ENCODE measurements around the gene SNED1. TPM values are rescaled to one million over a fixed set of nuclear protein-coding genes. Genes with fewer than 3 reads are reported as not detected.

SNED1 gene
- total RNA-seq, 2 donors from 2014 or later: 0.66 to 4.5 TPM

DNA sequence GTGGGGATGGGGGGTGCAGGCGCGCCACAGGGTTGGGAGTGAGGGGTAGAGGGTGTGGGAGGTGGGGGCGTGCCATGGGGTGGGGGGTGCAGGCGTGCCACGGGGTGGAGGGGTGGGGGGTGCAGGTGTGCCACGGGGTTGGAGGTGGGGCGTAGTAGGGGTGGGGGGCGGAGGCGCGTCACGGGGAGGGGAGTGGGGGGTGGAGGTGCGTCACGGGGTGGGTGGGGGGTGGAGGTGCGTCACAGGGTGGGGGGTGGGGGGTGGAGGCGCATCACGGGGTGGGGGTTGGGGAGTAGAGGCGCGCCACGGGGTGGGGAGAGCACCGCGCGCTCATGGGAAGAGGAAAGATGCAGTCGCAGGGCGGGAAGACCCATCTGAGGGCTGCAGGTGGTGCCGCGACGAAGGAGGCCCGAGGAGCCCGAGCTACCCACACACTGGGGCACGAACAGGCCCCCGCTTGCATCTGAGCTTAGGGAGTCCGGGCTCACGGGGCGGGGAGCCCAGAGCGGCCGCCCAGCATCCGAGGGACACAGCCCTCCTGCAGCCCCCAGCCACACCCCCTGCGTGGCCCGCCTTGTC, 37.5 kb downstream of the SNED1 start:
- Mint-ChIP-seq H3K27ac (no peak overlapping the region), H3K36me3 (ENCODE audit: low read depth) (no peaks in the 10 kb centered on the region), H3K4me1 (no peaks in the 10 kb centered on the region), H3K4me3 (peak overlapping the region; percentile 17), H3K9me3 (no peaks in the 10 kb centered on the region), H3K27me3 (ENCODE audit: insufficient read depth) (peaks cover 41% of the 10 kb centered on the region)
- Histone ChIP-seq H3K27ac (ENCODE audit: low read depth, low read length) (no peak overlapping the region), H3K9ac (ENCODE audit: extremely low read depth, low read length, poor library complexity, severe bottlenecking) (no peak overlapping the region), H3K9me3 (ENCODE audit: control insufficient read depth, low read length) (no peaks in the 10 kb centered on the region), H3K4me3 (ENCODE audit: low read length) (peak overlapping the region; percentile 35), H3K27me3 (ENCODE audit: control insufficient read depth, insufficient read depth, low read length, poor library complexity, severe bottlenecking) (peaks cover 38% of the 10 kb centered on the region), H3K4me1 (ENCODE audit: control insufficient read depth, insufficient read depth, low read length) (peaks cover 6% of the 10 kb centered on the region), H3K36me3 (ENCODE audit: control insufficient read depth, insufficient read depth, low read length) (no peaks in the 10 kb centered on the region)
- DNase-seq: no peak
- WGBS, 2 experiments (ENCODE audit: insufficient coverage in 1 of 2, insufficient read length in 1 of 2): 19% methylated on average over 23 of the region's 39 CpGs; no CpG with 5 or more reads in 1 of the 2 experiments
- TF ChIP-seq, protein P1, sequence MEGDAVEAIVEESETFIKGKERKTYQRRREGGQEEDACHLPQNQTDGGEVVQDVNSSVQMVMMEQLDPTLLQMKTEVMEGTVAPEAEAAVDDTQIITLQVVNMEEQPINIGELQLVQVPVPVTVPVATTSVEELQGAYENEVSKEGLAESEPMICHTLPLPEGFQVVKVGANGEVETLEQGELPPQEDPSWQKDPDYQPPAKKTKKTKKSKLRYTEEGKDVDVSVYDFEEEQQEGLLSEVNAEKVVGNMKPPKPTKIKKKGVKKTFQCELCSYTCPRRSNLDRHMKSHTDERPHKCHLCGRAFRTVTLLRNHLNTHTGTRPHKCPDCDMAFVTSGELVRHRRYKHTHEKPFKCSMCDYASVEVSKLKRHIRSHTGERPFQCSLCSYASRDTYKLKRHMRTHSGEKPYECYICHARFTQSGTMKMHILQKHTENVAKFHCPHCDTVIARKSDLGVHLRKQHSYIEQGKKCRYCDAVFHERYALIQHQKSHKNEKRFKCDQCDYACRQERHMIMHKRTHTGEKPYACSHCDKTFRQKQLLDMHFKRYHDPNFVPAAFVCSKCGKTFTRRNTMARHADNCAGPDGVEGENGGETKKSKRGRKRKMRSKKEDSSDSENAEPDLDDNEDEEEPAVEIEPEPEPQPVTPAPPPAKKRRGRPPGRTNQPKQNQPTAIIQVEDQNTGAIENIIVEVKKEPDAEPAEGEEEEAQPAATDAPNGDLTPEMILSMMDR (conservative IDR thresholded peaks at IDR 0.05): no peak

DNA sequence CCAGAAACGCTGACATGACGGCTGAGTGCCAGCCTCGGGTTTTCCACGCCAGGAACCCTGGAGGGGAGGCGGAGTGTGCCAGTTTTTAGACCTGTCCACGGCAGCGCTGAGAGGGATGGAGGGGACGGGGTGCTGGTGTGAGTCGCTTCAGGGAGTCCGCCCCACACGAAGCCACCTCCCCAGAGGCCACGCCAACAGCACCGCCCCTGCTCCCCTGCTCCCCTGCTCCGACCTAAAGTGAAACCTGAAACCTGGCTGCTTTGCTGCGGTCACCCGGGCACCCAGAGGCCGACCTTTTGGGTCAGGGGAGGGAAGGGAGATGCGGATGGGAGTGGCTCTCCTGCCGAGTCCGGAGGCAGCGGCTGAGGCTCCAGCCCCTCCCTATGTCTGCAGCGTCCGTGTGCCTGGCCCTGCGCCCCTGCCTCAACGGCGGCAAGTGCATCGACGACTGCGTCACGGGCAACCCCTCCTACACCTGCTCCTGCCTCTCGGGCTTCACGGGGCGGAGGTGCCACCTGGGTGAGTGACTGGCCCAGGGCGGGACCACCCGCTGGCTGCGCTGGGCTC, 38.1 kb downstream of the SNED1 start:
- peak; percentile 87 for DNase-seq
- no peaks in the 10 kb centered on the region for H3K4me1 Mint-ChIP-seq
- H3K4me3 Mint-ChIP-seq: peak overlapping the region; percentile 17

GRCh38 chr2:241036964-241037421, 38.6 kb downstream of the SNED1 start:
- H3K4me1 Mint-ChIP-seq: no peaks in the 10 kb centered on the region
- Histone ChIP-seq H3K9ac (ENCODE audit: extremely low read depth, low read length, poor library complexity, severe bottlenecking) (no peak overlapping the region), H3K9me3 (ENCODE audit: control insufficient read depth, low read length) (no peaks in the 10 kb centered on the region), H3K36me3 (ENCODE audit: control insufficient read depth, insufficient read depth, low read length) (no peaks in the 10 kb centered on the region), H3K27me3 (ENCODE audit: control insufficient read depth, insufficient read depth, low read length, poor library complexity, severe bottlenecking) (peaks cover 41% of the 10 kb centered on the region), H3K27ac (ENCODE audit: low read depth, low read length) (no peak overlapping the region), H3K4me1 (ENCODE audit: control insufficient read depth, insufficient read depth, low read length) (peaks cover 6% of the 10 kb centered on the region), H3K4me3 (ENCODE audit: low read length) (no peak overlapping the region)
- no peaks in the 10 kb centered on the region for H3K9me3 Mint-ChIP-seq
- DNase-seq: no peak
- 78 to 91% methylated on average over 12 to 18 of the region's 18 CpGs for WGBS, 2 experiments (ENCODE audit: insufficient coverage in 1 of 2, insufficient read length in 1 of 2)
- H3K4me3 Mint-ChIP-seq: no peak overlapping the region
- H3K36me3 Mint-ChIP-seq (ENCODE audit: low read depth): no peaks in the 10 kb centered on the region
- no peak overlapping the region for H3K27ac Mint-ChIP-seq
- peaks cover 44% of the 10 kb centered on the region for H3K27me3 Mint-ChIP-seq (ENCODE audit: insufficient read depth)
- TF ChIP-seq, protein P1 (conservative IDR thresholded peaks at IDR 0.05): no peak

More for the DNA sequence above, 38.1 kb downstream of the SNED1 start:
- Histone ChIP-seq H3K9me3 (ENCODE audit: control insufficient read depth, low read length) (no peaks in the 10 kb centered on the region), H3K27me3 (ENCODE audit: control insufficient read depth, insufficient read depth, low read length, poor library complexity, severe bottlenecking) (peaks cover 38% of the 10 kb centered on the region), H3K27ac (ENCODE audit: low read depth, low read length) (no peak overlapping the region), H3K9ac (ENCODE audit: extremely low read depth, low read length, poor library complexity, severe bottlenecking) (no peak overlapping the region), H3K36me3 (ENCODE audit: control insufficient read depth, insufficient read depth, low read length) (no peaks in the 10 kb centered on the region), H3K4me3 (ENCODE audit: low read length) (peak overlapping the region; percentile 35), H3K4me1 (ENCODE audit: control insufficient read depth, insufficient read depth, low read length) (peaks cover 6% of the 10 kb centered on the region)
- no peaks in the 10 kb centered on the region for H3K9me3 Mint-ChIP-seq
- no peak overlapping the region for H3K27ac Mint-ChIP-seq
- TF ChIP-seq, protein P1 (conservative IDR thresholded peaks at IDR 0.05): no peak
- no peaks in the 10 kb centered on the region for H3K36me3 Mint-ChIP-seq (ENCODE audit: low read depth)
- H3K27me3 Mint-ChIP-seq (ENCODE audit: insufficient read depth): peaks cover 41% of the 10 kb centered on the region
- WGBS, 2 experiments (ENCODE audit: insufficient coverage in 1 of 2, insufficient read length in 1 of 2): 14 to 21% methylated on average over 11 to 36 of the region's 36 CpGs
